Measurements from ENCODE around the gene MMP11. TPM values are rescaled to one million over a fixed set of nuclear protein-coding genes. Genes with fewer than 3 reads are reported as not detected.

MMP11 gene
- total and polyA plus RNA-seq, 2 of the 4 experiments (the other 2 are of a cell fraction), result 2.2 to 6.0 TPM

DNA sequence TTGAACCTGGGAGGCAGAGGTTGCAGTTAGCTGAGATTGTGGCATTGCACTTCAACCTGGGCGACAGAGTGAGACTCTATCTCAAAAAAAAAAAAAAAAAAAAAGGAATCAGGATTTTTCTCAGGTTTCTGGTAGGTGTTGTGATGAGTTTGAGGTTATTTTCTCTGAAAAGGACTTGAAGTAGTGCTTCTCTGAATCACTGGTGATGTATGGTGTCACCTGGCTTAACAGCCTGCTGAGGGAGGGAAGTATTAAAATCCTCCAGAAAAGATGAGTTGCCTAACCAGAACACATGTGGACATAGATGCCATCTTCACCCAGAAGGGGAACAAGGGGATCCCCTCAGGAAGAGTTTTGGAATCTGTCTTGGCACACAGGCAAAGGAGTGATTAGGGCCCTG lies 34.2 kb downstream of the MMP11 start:
- BruUV-seq (replicated peaks), result no TSS peak
- Histone ChIP-seq H2BK20ac (ENCODE audit: low read depth, low read length) (no peak overlapping the region), H2BK15ac (ENCODE audit: low read depth, low read length) (no peak overlapping the region), H2AK9ac (replicated peaks; ENCODE audit: low read depth, low read length, poor library complexity) (no peak overlapping the region), H3K56ac (ENCODE audit: extremely low read depth, insufficient read depth, low read length) (no peak overlapping the region), H2AFZ (replicated peaks; ENCODE audit: low read length, poor library complexity) (no peak overlapping the region), H2BK5ac (ENCODE audit: low read depth, low read length, poor library complexity, severe bottlenecking) (no peak overlapping the region), H3K4me1 (ENCODE audit: control insufficient read depth, insufficient read depth, low read length) (no peaks in the 10 kb centered on the region), H3K9me3 (ENCODE audit: control insufficient read depth, insufficient read depth, low read length) (no peaks in the 10 kb centered on the region), H4K20me1 (ENCODE audit: insufficient read depth, low read length) (no peaks in the 10 kb centered on the region; the same call in 1 of the 2 replicates), H3K79me1 (ENCODE audit: low read depth in 1 of 2, low read length in 2 of 2) (peaks cover 0 to 6% of the 10 kb centered on the region in 2 experiments; a peak in 2 of 4 replicates), H2BK120ac (ENCODE audit: low read depth, low read length) (no peak overlapping the region), H3K4ac (ENCODE audit: low read depth, low read length) (no peak overlapping the region), H2AK5ac (ENCODE audit: low read depth, low read length) (no peak overlapping the region), H3K18ac (ENCODE audit: low read depth, low read length) (no peak overlapping the region), H3K14ac (replicated peaks; ENCODE audit: low read depth, low read length) (no peak overlapping the region), H3K9me1 (ENCODE audit: insufficient read depth, low read length) (no peaks in the 10 kb centered on the region), H3K23ac (ENCODE audit: low read depth, low read length) (no peak overlapping the region), H3K4me2 (ENCODE audit: low read depth, low read length) (no peak overlapping the region), H3K36me3 (ENCODE audit: control insufficient read depth, insufficient read depth, low read length) (peaks cover 49% of the 10 kb centered on the region), H3K4me3 (ENCODE audit: insufficient read depth, low read depth, low read length) (no peak overlapping the region), H4K8ac (ENCODE audit: low read depth in 2 of 2, low read length in 2 of 2) (no peak overlapping the region), H3K27ac (ENCODE audit: insufficient read depth, low read length) (no peak overlapping the region), H4K91ac (ENCODE audit: insufficient read depth, low read depth, low read length) (no peak overlapping the region), H3K27me3 (ENCODE audit: control insufficient read depth, insufficient read depth, low read length) (no peaks in the 10 kb centered on the region), H4K5ac (ENCODE audit: low read depth, low read length) (no peak overlapping the region), H3K9ac (ENCODE audit: low read depth, low read length) (no peak overlapping the region)
- intact Hi-C loops (cut with micrococcal nuclease) (no loop called here), in situ Hi-C loops (cut with MboI; ENCODE audit: low sequenced_read_pairs) (no loop called here), dilution Hi-C loops (cut with HindIII; ENCODE audit: low sequenced_read_pairs, unreplicated experiment) (no loop called here)
- no CpG with 5 or more reads among the region's 1 CpG for WGBS, 2 experiments (ENCODE audit: extremely low coverage in 2 of 2, insufficient read length in 1 of 2)
- TF ChIP-seq RFX5 (IDR thresholded peaks at IDR 0.05; ENCODE audit: low read depth, low read length) (no peak), ELK1 (IDR thresholded peaks at IDR 0.05; ENCODE audit: borderline replicate concordance, low read depth, low read length) (no peak), USF2 (IDR thresholded peaks at IDR 0.05; ENCODE audit: low read depth, low read length) (no peak), BHLHE40 (IDR thresholded peaks at IDR 0.05; ENCODE audit: low read depth, low read length) (no peak), NFE2L2 (IDR thresholded peaks at IDR 0.05; ENCODE audit: low read depth, low read length) (no peak), MAFK (IDR thresholded peaks at IDR 0.05; ENCODE audit: low read depth, low read length) (no peak), CHD1 (IDR thresholded peaks at IDR 0.05; ENCODE audit: low read depth, low read length) (no peak), SMC3 (IDR thresholded peaks at IDR 0.05; ENCODE audit: low read depth, low read length) (no peak)
- ChIA-PET CTCF (interaction anchor here (0.7 kb wide), 1 partner anchor 1191 kb away, joined by 3 read pairs; no protein-coding TSS in a partner anchor), POLR2A (ENCODE audit: unreplicated experiment) (no interaction called here)
- ATAC-seq (ENCODE audit: low read depth) (no peak), DNase-seq (no peak)

Measured in IMR-90 (cell line).